Muscle layer of duodenum (tissue), 2 donors: ENCODE data around the gene DCTD.
A peak's percentile ranks its signal among the peaks of the same experiment; 100 is the strongest.

ENCODE experiments used
- H3K27ac ChIP-seq: one replicate; pipeline ENCODE4 v1.7.0; 2013; ENCODE audit warnings: mild to moderate bottlenecking, low read length
- H3K27me3 ChIP-seq: one replicate; pipeline ENCODE4 v1.7.0; 2013; ENCODE audit warnings: low read depth, mild to moderate bottlenecking, control low read depth, low read length
- H3K36me3 ChIP-seq, 2 donors: one replicate each; pipeline ENCODE4 v1.7.0; 2013; ENCODE audit warnings: low read length in 2 of 2, control low read depth in 1 of 2, mild to moderate bottlenecking in 1 of 2; ENCODE audit not compliant: insufficient read depth in 2 of 2, control insufficient read depth in 1 of 2
- H3K4me1 ChIP-seq, 2 donors: one replicate each; pipeline ENCODE4 v1.7.0; 2013; ENCODE audit warnings: low read length in 2 of 2, mild to moderate bottlenecking in 2 of 2, control low read depth in 1 of 2, moderate library complexity in 1 of 2; ENCODE audit not compliant: insufficient read depth in 2 of 2, control insufficient read depth in 1 of 2
- H3K4me3 ChIP-seq, 2 donors: one replicate each; pipeline ENCODE4 v1.7.0; 2013; ENCODE audit warnings: low read length in 2 of 2, low read depth in 1 of 2, mild to moderate bottlenecking in 1 of 2
- H3K9me3 ChIP-seq, 2 donors: one replicate each; pipeline ENCODE4 v1.7.0; 2013; ENCODE audit warnings: low read length in 2 of 2, control low read depth in 1 of 2, mild to moderate bottlenecking in 1 of 2; ENCODE audit not compliant: control insufficient read depth in 1 of 2
- donor health status: healthy.

DCTD gene

DNA sequence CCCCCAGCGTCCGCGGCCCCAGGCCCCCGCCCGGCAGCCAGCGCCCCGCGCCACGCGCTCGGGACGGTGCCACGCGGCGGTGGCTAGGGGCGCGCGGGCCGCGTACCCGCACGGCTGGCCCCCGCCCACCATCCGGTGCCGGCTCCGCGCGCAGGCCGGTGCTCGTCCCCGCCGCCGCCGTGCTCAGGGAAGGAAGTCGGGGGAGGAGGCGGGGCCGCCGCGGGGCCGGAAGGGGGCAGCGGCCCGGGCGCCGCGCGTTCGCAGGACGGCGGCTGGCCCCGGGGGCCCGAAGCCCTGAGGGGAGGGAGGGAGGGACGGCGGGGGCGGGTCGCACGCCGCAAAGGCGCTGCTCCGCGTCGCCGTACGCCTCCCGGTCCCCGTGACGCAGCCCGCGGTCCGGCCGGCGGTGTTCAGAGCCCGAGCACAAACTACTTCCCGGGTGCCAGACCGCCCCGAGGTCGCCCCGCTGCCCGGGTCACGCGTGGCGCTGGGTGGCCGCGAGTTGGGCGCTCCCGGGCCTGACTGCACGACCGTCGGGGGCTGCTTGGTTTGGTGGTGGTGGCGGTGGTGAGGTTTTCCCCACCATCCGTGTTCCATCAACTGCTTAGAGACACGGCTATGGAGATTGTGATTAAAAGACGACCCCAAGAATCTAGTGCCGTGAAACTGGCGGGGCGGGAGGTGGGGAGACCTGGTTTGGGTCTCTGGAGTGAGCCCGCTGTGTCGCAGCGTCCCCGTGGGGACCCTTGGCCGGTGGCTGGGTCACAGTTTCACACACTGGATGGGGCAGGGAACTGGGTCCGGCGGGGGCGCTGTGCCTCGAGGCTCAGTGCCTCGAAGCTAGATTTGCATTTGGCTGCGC lies at the start of gene DCTD:
Gene DCTD, minus strand, starts transcription at position 205 of the 862 bp plus-strand sequence. CDS start 1,818 bp downstream, outside the sequence.
- Histone ChIP-seq H3K36me3 (peaks cover 14 to 21% of the 10 kb centered on the region in 2 donors), H3K9me3 (no peaks in the 10 kb centered on the region), H3K27ac (peak within 1 kb of the TSS; percentile 89), H3K4me3 (peak within 1 kb of the TSS; percentile 78), H3K27me3 (no peaks in the 10 kb centered on the region), H3K4me1 (peaks cover 7 to 11% of the 10 kb centered on the region in 2 donors)

DNA sequence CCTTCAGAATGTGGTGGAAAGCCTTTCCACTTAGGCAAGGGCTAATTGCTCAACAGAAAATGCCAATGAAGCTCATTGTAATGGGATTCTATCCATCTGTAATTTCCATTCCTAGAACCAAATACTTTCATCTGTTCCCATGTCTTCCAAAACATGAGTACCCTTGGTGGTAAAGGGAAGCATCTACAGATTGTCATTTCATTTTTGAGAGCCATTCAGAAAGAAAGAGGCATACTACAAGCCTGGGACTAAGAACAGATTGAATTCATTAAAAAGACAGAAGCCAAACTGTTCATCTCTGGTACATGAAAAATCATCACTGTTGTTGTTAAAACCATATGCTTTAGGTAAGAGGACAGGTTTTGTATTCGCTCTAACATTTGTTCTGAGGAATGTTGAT lies 43.6 kb upstream of the DCTD start:
- Histone ChIP-seq H3K4me3 (no peak overlapping the region), H3K9me3 (peaks cover 0 to 10% of the 10 kb centered on the region in 2 donors), H3K27me3 (no peaks in the 10 kb centered on the region), H3K27ac (no peak overlapping the region), H3K36me3 (no peaks in the 10 kb centered on the region), H3K4me1 (no peaks in the 10 kb centered on the region)

DNA sequence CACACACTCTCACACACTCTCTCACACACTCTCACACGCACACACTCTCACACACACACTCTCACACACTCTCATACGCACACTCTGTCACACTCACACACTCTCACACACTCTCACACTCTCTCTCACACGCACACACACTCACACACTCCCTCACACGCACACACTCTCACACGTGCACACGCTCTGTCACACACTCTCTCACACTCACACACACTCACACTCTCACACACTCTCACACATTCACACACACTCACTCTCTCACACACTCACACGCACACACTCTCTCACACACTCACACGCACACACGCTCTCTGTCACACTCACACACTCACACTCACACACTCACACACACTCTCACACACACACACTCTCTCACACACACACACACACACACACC lies 43.0 kb upstream of the DCTD start:
- Histone ChIP-seq H3K4me3 (no peak overlapping the region), H3K36me3 (no peaks in the 10 kb centered on the region), H3K27ac (no peak overlapping the region), H3K27me3 (no peaks in the 10 kb centered on the region), H3K9me3 (peaks cover 0 to 10% of the 10 kb centered on the region in 2 donors), H3K4me1 (no peaks in the 10 kb centered on the region)

DNA sequence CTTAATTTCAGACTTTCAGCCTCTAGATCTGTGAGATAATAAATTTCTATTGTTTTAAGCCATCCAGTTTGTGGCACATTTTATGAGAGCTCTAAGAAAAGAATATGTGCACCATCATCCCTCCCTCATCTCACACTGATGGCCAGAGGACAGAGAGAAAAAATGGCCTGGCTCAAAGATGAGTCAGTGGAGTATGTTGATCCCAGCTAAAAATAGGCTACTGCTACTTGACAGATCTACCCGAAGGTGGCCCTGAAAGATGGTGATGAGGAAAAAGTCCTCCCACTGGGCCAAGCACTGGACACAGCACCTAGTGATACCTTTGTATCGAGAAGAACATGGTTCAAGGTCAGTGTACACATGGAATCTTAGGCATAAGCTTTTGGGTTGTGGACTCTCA lies 38.2 kb upstream of the DCTD start:
- Histone ChIP-seq H3K4me3 (no peak overlapping the region), H3K9me3 (peaks cover 0 to 10% of the 10 kb centered on the region in 2 donors), H3K27ac (no peak overlapping the region), H3K4me1 (no peaks in the 10 kb centered on the region), H3K27me3 (no peaks in the 10 kb centered on the region), H3K36me3 (no peaks in the 10 kb centered on the region)

DNA sequence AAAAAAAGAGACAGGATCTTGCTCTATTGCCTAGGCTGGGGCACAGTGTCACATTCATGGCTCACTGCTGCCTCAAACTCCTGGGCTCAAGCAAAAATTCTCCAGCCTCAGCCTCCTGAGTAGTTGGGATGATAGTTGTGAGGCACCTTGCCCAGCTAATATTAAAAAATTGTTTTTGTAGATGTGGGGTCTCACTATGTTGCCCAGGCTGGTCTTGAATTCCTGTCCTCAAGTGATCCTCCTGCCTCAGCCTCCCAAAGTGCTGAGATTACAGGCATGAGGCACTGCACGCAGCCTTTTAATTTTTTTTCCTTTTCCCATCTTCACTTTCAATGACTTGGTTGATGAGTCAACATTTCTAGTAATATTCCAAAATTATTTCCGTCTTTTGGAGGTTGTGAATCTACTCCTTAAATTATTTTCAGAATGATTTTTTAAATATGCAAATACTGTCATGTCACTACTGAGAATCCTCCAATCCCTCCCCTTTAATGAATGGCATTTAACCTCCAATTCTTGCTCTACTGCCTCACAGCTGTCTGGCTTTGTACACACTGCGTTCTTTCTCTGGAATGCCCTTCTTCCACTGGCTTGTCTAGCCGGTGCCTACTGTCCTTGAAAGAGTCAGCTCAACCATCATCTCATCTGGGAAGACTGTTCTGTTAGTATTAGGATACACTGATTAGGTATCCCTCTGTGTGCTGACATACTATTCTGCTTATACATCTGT lies 27.5 kb upstream of the DCTD start:
- Histone ChIP-seq H3K27ac (no peak overlapping the region), H3K9me3 (no peaks in the 10 kb centered on the region), H3K4me3 (no peak overlapping the region), H3K4me1 (no peaks in the 10 kb centered on the region), H3K36me3 (no peaks in the 10 kb centered on the region), H3K27me3 (no peaks in the 10 kb centered on the region)

DNA sequence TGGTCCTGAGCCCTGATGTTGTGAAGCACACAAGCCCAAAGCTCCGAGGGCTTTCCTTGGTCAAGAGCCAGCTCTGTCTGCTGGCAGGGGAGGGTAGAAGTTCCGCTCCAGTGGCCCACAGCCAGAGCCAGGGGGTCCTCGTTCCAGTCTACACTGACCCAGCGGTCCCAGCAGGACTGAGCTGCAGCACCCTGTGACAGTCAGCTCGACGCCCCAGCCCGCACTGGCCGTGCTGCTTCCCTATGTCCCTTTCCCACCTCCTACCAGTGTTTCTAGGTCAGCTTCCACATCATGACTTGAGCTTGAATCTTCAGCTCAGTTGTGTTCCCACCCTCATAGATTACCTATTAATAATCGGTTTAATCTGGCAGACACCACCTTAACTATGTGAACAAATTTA lies 22.5 kb upstream of the DCTD start:
- no peak overlapping the region for H3K27ac ChIP-seq
- no peaks in the 10 kb centered on the region for H3K27me3 ChIP-seq
- no peaks in the 10 kb centered on the region for H3K36me3 ChIP-seq
- no peak overlapping the region for H3K4me3 ChIP-seq
- no peaks in the 10 kb centered on the region for H3K4me1 ChIP-seq
- no peaks in the 10 kb centered on the region for H3K9me3 ChIP-seq

DNA sequence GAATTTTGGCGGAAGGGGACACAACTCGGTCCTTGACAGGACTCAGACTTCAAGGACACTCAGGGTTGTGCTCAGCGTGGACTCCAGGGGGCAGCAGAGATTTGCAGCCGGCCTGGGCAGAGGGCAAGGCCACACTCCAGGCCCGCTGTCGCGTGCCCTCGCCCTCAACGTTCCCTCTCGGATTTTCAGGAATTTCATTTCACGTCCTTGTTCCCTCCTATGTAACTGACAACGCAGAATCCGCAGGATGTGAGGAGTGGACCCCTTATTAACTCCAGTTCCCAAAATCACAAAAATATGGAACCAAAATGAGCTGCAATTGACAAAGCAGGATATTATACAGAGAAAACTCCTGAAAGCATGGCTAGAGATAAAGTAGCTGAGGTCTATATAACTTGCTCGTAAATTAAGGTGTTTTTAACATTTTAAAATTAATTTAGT lies 21.0 kb upstream of the DCTD start:
- Histone ChIP-seq H3K9me3 (no peaks in the 10 kb centered on the region), H3K4me3 (no peak overlapping the region), H3K27me3 (no peaks in the 10 kb centered on the region), H3K36me3 (no peaks in the 10 kb centered on the region), H3K4me1 (no peaks in the 10 kb centered on the region), H3K27ac (no peak overlapping the region)

DNA sequence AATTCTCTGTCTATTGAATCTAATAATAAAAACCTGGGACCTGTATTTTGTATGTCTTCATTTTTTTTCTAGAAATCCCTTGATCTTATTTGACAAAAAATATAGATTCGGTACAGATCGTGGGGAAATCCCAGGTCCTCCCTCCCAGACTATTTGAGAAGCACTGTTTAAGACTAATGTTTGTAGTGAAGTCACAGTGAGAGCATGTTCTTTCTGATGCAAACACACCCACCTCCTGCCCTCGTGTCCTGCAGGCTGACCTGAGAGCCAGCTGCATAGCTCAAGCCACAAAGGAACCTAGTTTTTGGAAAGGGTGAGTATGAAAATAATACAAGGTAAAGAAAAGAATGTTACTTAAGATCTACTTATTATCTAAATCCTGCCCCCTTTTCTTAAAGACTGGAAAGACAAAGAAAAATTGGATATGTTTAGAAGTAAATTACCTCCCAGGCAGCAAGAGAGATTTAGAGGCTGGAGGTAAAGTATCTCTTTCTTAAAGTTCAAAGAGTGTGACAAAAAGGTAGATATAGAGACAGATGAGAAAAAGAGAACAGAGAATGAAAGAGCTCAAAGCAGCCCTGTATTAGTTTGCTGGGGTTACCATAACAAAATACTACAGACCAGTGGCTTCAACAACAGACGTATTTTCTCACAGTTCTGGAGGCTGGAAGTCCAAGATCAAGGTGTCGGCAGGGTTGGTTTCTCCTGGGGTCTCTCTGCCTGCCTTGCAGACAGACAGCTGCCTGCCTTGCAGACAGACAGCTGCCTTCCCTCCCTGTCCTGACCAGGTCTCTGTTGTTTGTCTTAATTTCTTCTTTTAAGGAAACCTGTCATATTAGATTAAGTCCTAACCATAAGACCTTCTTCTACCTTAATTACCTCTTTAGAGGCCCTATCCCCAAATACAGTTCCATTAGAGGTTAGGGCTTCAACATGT lies 20.4 kb upstream of the DCTD start:
- Histone ChIP-seq H3K27ac (no peak overlapping the region), H3K36me3 (no peaks in the 10 kb centered on the region), H3K4me3 (no peak overlapping the region), H3K27me3 (no peaks in the 10 kb centered on the region), H3K4me1 (no peaks in the 10 kb centered on the region), H3K9me3 (no peaks in the 10 kb centered on the region)

DNA sequence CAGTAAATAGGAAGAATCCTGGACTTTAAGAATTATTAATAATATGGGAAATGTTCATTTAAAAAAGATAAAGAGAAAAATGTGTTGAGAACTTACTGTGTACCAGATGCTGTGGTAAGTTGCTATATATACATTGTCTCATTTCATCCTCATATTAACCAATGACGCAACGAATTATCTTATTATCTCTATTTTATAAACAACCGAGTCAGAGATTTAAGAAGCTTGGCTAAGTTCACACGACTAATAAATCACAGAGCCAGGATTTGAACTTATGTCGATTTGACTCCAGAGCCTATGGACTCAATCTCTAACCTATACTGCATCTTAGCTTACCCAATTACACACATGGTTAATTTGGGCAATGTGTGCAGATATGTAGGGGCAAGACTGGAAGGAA lies 15.5 kb upstream of the DCTD start:
- no peak overlapping the region for H3K4me3 ChIP-seq
- H3K27me3 ChIP-seq, result no peaks in the 10 kb centered on the region
- H3K4me1 ChIP-seq, result no peaks in the 10 kb centered on the region
- no peak overlapping the region for H3K27ac ChIP-seq
- H3K9me3 ChIP-seq, result no peaks in the 10 kb centered on the region
- H3K36me3 ChIP-seq, result no peaks in the 10 kb centered on the region

DNA sequence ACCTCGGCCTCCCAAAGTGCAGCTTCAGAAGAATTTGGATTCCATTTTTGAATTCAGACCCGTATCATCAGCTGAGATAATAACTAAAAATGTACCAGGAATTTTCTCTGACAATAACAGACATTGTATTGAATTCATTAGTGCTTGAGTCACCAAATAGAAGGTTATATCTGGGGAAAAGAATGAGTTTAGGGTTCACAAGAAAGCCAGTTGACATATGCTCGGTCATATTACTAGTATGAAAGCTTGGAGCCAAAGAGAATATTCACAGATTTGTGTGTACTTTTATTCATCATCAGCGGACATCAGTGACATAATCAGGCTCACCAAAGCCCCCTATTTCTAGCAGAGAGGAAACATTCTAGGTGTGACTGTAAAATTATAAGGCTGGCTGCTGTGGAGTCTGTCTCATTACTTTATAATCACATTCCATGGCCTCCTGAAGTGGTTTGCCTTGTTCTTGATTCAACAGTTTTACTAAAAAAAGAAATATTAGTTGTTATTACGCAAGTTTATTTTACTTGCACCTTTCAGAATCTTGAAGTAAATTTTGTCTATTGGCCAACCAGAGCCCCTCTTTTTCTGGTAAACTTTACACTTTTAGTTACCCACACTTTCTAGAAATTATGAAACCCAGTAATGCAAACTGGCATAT lies 14.6 kb upstream of the DCTD start:
- H3K4me1 ChIP-seq, result no peaks in the 10 kb centered on the region
- no peaks in the 10 kb centered on the region for H3K9me3 ChIP-seq
- H3K27me3 ChIP-seq, result no peaks in the 10 kb centered on the region
- H3K4me3 ChIP-seq, result no peak overlapping the region
- H3K27ac ChIP-seq, result no peak overlapping the region
- no peaks in the 10 kb centered on the region for H3K36me3 ChIP-seq
